ENCODE data around the gene TIGD1.

Gene TIGD1

DNA sequence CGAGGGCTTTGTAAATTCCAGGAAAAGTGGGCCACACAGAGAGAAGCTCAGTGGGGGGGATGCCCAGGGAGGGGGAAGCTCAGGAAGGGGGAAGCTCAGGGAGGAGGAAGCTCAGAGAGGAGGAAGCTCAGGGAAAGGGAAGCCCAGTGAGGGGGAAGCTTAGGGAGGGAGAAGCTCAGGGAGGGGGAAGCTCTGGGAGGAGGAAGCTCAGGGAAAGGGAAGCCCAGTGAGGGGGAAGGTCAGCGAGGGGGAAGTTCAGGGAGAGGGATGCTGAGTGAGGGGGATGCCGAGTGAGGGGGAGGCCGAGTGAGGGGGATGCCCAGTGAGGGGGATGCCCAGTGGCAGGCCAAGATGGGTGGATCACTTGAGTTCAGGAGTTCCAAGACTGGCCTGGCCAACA is 11.7 kb downstream of the TIGD1 start:
- TF ChIP-seq GATA2 (IDR thresholded peaks at IDR 0.05; ENCODE audit: low read depth, low read length): no peak
- TF ChIP-seq GATA3 (IDR thresholded peaks at IDR 0.05; ENCODE audit: low read depth, low read length): no peak

DNA sequence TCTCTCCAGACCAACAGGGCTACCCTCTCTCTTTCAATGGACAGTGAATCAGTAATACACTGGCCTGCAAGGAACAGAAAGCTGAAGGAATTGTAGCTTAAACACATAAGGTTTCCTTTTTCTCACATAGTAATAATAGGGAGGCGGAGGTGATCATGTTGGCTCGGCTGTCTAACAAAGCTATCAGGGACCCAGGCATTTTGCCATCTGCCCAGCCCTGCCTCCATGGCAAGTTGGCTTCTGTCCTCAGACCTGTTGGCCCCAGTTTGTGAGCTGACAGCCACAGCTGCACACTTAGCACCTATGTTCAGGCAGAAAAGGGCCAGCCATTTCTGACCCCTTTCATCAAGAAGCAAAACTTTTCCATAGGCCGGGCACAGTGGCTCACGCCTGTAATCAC is 12.9 kb downstream of the TIGD1 start:
- no peak for TF ChIP-seq GATA2 (IDR thresholded peaks at IDR 0.05; ENCODE audit: low read depth, low read length)
- TF ChIP-seq GATA3 (IDR thresholded peaks at IDR 0.05; ENCODE audit: low read depth, low read length): no peak

DNA sequence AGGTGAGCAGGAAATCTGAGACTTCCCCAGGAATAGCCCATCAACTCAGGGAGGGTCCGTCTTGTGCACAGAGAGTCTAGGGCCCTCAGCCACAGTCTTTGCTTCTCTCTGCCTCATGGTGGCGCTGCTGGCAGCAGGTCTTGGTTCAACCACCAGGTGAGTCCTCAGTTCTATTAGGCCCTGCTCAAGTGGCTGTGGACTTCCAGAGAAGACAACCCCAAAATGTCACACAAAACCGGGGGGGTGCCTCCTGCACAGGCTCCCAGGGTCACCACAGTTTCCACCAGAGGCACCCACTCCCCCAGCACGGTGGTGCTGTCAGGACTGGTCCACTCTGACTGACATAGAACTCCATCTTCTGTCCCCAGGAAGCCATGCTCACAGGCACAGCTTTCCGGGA is 13.3 kb downstream of the TIGD1 start:
- TF ChIP-seq GATA2 (IDR thresholded peaks at IDR 0.05; ENCODE audit: low read depth, low read length): no peak
- TF ChIP-seq GATA3 (IDR thresholded peaks at IDR 0.05; ENCODE audit: low read depth, low read length): no peak

DNA sequence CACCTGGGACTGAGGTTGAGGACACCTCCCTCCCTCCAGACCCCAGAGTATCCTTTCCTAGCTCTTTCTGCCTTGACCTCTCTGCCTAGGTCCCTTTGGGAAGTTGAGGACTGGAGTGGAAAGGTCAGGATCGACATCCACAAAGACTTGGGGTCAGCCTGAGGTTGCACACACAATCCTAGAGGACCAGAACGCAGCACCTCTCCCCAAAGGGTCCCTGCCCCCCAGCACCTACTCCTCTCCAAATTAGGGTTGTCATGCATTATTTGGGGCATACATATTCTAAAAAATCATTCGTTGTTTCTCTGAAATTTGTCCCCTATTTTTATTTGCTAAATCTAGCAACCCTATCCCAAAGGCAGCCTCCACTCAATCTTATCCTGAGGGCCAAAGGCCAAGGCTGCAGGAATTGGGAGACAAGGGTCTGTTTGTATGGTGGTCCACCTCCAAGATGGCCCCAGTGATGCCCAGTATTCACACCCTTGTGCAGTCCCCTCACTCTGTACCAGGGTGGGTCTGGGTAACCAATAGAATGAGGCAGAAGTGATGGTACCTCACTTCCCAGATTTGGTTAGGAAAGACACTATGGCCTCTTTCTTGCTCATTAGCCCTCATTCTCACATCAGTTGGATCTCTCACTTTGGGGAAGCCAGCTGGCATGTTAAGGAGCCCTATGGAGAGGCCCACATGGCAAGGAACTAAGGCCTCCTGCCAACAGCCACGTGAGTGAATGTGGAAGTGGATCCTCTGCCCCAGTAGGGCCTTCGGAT is 14.4 kb downstream of the TIGD1 start:
- TF ChIP-seq GATA2 (IDR thresholded peaks at IDR 0.05; ENCODE audit: low read depth, low read length): no peak
- no peak for TF ChIP-seq GATA3 (IDR thresholded peaks at IDR 0.05; ENCODE audit: low read depth, low read length)

DNA sequence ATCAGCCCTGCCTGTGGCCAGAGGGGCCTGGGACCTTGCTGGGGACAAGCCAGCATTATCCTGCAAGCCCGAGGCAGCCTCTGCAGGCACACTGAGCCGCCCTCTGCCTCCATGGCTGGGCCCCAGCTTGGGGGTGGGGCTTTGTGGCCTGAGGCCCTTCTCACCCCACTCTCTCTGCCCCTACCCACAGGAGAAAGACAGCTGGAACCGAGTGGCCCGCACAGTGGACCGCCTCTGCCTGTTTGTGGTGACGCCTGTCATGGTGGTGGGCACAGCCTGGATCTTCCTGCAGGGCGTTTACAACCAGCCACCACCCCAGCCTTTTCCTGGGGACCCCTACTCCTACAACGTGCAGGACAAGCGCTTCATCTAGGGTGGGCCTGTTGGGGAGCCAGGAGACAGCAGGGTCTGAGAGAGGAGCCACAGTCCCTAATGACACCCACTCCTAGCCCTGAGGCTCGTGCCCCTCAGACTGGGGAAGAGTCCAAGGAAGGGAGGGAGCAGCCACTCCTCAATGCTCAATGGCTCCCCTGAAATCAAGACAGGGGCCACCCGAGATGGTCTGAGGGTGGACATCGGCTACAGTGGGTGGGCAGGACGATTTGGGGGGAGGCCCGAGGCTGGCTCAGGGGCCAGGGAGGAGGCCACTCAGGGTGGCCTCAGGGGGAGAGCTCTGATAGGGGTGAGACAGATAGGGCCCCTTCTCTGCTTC is 15.3 kb downstream of the TIGD1 start:
- TF ChIP-seq GATA2 (IDR thresholded peaks at IDR 0.05; ENCODE audit: low read depth, low read length) (no peak), GATA3 (IDR thresholded peaks at IDR 0.05; ENCODE audit: low read depth, low read length) (no peak)

DNA sequence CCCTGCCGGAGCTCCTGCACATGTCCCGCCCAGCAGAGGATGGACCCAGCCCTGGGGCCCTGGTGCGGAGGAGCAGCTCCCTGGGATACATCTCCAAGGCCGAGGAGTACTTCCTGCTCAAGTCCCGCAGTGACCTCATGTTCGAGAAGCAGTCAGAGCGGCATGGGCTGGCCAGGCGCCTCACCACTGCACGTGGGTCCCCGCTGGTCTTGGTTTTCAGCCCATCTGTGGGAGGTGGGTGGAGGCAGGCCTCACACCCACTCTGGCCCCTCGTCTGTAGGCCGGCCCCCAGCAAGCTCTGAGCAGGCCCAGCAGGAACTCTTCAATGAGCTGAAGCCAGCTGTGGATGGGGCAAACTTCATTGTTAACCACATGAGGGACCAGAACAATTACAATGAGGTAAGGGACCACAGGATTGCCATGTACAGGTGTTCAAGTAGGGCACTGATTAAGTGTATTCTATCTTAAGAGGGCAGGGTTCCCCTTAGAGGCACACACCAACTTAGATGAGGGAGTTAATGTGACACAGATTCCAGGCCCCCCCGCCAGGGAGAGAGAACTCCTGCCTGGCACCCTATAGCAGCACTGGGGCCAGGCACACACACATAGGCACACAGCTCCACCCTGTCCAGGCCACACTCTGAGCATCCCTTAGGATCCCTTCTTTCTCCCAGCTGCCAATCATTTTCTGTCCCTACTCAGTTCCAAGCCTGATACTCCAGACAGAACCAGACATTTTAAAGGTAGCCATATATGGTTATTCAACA is 16.2 kb downstream of the TIGD1 start:
- TF ChIP-seq GATA3 (IDR thresholded peaks at IDR 0.05; ENCODE audit: low read depth, low read length) (no peak), GATA2 (IDR thresholded peaks at IDR 0.05; ENCODE audit: low read depth, low read length) (no peak)

DNA sequence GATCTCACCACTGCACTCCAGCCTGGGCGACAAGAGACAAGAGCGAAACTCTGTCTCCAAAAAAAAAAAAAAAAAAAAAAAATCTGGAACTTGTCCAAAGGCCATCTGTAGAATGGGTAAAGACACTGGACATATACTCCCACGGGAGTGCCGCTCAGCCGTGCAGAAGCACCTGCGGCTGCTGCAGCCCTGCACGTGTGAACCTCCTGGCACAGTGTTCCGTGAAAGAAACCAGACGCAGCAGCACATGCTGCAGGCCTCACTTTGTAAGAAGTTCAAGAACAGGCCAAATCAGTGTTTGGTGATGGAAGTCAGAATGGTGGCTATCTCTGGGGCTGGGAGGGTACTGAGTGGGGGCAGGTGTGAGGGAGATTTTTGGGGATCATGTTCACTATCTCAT is 17.9 kb downstream of the TIGD1 start:
- no peak for TF ChIP-seq GATA2 (IDR thresholded peaks at IDR 0.05; ENCODE audit: low read depth, low read length)
- TF ChIP-seq GATA3 (IDR thresholded peaks at IDR 0.05; ENCODE audit: low read depth, low read length): no peak

DNA sequence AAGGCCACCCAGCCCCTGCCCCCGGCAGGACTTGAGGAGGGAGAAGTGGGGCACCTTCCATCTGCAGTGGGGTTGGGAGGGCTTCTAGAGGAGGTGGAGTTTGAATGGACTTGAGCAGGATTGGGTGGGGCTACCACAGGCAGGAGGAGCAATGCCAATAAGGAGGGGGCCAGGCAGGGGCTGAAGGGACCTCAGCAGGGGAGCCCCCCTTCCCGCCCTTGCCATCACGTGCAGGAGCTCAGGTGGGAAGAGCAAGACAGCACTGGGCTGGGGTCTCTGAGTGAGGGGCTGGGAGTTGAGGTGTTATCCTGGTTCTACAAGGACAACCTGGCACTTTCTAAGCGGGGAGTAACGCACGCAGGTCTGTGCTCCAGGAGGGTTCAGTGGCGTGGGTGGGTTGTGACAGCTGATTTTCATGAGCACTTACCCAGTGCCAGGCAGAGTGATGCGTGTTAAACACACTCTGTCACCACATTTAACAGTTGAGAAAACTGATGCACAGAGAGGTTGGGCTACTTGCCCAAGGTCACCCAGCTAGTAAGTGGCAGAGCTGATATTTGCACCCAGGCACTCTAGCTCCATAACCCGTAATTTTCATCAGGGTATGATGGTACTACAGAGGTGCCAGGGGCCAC is 19.6 kb downstream of the TIGD1 start:
- no peak for TF ChIP-seq GATA3 (IDR thresholded peaks at IDR 0.05; ENCODE audit: low read depth, low read length)
- no peak for TF ChIP-seq GATA2 (IDR thresholded peaks at IDR 0.05; ENCODE audit: low read depth, low read length)

DNA sequence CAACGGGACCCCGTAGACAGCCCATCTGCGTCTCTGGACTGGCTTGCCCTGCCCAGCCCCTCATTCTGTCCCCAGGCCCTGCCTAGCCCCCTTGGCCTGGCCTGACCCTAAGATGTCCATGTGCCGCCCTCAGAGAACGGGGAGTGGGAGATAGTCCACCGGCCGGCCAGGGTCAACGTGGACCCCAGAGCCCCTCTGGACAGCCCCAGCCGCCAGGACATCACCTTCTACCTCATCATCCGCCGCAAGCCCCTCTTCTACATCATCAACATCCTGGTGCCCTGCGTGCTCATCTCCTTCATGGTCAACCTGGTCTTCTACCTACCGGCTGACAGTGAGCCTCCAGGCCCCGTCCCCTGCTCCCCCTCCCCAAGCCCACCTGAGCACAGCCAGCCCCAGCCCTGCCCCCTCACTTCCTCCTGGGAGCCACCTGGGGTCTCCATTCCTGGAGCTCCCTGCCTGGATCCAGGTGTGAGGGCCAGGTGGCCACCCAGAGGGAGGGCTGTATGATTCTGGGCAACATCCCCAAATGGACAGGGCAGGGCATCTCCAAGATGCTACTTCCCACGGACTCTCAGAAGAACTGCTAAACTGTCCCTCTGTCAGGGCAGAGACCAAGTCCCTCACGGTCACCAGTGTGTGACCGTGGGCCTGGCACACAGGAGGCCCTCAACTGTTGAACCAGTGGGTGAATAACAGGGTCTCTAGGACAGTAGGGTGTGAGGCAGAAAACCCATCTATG is 20.4 kb downstream of the TIGD1 start:
- TF ChIP-seq GATA3 (IDR thresholded peaks at IDR 0.05; ENCODE audit: low read depth, low read length) (no peak), GATA2 (IDR thresholded peaks at IDR 0.05; ENCODE audit: low read depth, low read length) (no peak)

DNA sequence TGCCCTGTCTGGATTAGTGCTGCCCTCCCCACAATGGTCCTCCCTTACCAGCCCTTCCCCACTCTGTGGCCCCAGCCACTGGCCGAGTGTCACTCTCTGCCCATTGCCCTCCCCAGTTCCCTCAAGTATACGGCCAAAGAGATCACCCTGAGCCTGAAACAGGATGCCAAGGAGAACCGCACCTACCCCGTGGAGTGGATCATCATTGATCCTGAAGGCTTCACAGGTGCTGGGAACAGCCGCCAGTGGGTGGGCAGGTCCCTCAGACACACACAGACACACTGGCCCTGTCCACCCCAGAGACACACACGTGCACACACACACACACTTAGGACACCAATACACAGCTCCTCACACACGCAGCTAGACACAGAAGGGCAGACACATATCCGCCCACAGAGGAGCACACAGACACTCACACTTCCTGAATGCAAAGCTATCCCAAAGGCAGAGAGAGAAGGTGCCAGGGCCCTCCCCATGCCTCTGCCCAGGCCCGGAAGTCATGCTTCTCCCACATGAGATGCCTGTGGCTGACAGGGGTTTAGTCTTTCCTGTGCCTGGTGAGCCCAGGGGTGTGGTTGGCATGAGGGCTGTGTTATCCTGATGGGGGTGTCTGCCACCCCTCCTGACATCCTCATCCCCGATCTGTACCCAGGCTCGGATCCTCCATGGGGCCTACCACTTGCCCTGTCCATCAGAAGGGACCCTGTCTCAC is 21.5 kb downstream of the TIGD1 start:
- TF ChIP-seq GATA3 (IDR thresholded peaks at IDR 0.05; ENCODE audit: low read depth, low read length): no peak
- TF ChIP-seq GATA2 (IDR thresholded peaks at IDR 0.05; ENCODE audit: low read depth, low read length): no peak

DNA sequence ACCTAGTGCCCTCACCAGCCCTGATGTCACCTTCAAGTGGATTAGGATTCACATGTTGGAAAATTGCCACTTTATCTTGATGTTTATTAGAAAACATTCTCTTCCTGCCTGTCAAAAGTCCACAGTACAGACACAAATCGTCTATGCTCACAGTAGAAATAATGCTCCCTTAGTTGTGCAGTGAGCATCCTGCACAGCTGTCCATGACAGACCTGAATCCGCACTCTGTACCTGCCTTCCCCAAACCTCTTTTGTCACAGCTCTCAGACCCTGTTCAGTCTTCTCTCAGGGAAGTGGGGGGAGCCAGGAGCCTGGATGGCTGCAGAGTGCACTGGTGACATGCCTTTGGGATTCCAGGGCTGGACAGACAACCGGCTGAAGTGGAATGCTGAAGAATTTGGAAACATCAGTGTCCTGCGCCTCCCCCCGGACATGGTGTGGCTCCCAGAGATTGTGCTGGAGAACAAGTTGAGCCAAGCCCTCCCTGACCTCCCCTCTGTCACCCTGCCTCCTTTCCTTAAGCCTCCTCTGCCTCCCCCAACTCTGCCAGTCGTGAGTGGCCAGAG is 22.4 kb downstream of the TIGD1 start:
- TF ChIP-seq GATA3 (IDR thresholded peaks at IDR 0.05; ENCODE audit: low read depth, low read length) (no peak), GATA2 (IDR thresholded peaks at IDR 0.05; ENCODE audit: low read depth, low read length) (no peak)

DNA sequence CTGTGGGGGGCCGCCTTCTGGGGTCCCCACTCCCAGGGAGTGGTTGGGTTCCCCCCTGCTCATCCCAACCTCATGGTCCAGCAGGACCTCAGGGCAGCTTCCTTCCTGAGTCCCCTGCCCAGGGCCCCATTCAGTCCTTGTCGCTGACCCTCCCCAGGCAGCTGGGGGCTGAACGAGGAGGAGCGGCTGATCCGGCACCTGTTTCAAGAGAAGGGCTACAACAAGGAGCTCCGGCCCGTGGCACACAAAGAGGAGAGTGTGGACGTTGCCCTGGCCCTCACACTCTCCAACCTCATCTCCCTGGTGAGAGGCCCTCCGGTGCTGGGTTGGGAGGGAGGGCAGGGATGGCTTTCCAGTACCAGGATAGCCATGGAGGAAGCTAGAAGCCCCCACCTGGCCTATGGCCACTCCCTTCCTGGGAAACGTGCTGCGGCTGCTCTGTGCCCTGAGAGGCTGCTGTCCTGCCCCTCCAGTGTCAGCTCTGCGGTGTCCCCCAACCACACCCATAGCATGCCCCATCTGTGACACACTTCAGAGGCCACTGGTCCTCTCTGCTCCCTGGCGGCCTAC is 23.9 kb downstream of the TIGD1 start:
- no peak for TF ChIP-seq GATA3 (IDR thresholded peaks at IDR 0.05; ENCODE audit: low read depth, low read length)
- no peak for TF ChIP-seq GATA2 (IDR thresholded peaks at IDR 0.05; ENCODE audit: low read depth, low read length)
